NCI-H146 (cell line): Measurements from ENCODE around the gene BCDIN3D.
"Not testable (repeated sequence)": the region's sequence is repeated elsewhere in the genome, so short reads cannot be mapped to it uniquely, and the experiment has no call there.

ENCODE experiments used
- DNase-seq: peaks from one replicate; lab custom pipeline; 2025; lab: John Stamatoyannopoulos, UW

The BCDIN3D gene

GRCh38 chr12:49842519-49843352 is at the start of gene BCDIN3D:
BCDIN3D (minus strand) TSS chr12:49843106; CDS start chr12:49843087, 19 bp downstream.
- peak; percentile 96 for DNase-seq

GRCh38 chr12:49892084-49892731 is 49.3 kb upstream of the BCDIN3D start:
- no peak for DNase-seq

- DNase-seq, result no peak
These were observed 48.6 kb upstream of the BCDIN3D start for GRCh38 chr12:49891476-49891875.

- no peak for DNase-seq
These were observed 48.1 kb upstream of the BCDIN3D start for GRCh38 chr12:49891012-49891411.

GRCh38 chr12:49890096-49890461 is 47.2 kb upstream of the BCDIN3D start:
- no peak for DNase-seq

- DNase-seq, result no peak
These were observed 46.6 kb upstream of the BCDIN3D start for GRCh38 chr12:49889361-49890095.

- no peak for DNase-seq
These were observed 45.7 kb upstream of the BCDIN3D start for GRCh38 chr12:49888461-49889151.

- DNase-seq, result no peak
These were observed 44.9 kb upstream of the BCDIN3D start for GRCh38 chr12:49887536-49888401.

GRCh38 chr12:49887091-49887490 is 44.2 kb upstream of the BCDIN3D start:
- DNase-seq, result no peak

- no peak for DNase-seq
These were observed 43.0 kb upstream of the BCDIN3D start for GRCh38 chr12:49885663-49886461.

- DNase-seq, result peak; percentile 89
These were observed 42.2 kb upstream of the BCDIN3D start for GRCh38 chr12:49885118-49885517.

GRCh38 chr12:49882851-49883464 is 40.1 kb upstream of the BCDIN3D start:
- peak; percentile 40 for DNase-seq

GRCh38 chr12:49882248-49882850 is 39.4 kb upstream of the BCDIN3D start:
- DNase-seq, result peak; percentile 88

GRCh38 chr12:49881415-49882247 is 38.7 kb upstream of the BCDIN3D start:
- no peak for DNase-seq

GRCh38 chr12:49880756-49881414 is 38.0 kb upstream of the BCDIN3D start:
- DNase-seq, result no peak

- not testable (repeated sequence) for DNase-seq
These were observed 36.2 kb upstream of the BCDIN3D start for GRCh38 chr12:49879065-49879464.

GRCh38 chr12:49878021-49878420 is 35.1 kb upstream of the BCDIN3D start:
- DNase-seq, result no peak

GRCh38 chr12:49877066-49877465 is 34.2 kb upstream of the BCDIN3D start:
- no peak for DNase-seq
